Sigmoid colon (tissue), 7 donors: ENCODE data around the gene EIF4H. TPM values are rescaled to one million over a fixed set of nuclear protein-coding genes. Genes with fewer than 3 reads are reported as not detected.

Experiments
- DNase-seq: peaks from one replicate; pipeline ENCODE4 v3.0.0-alpha.2; 2019
- H3K27ac ChIP-seq, 4 donors: fragments of 200-600 bp; sonication (generic); one replicate each; pipeline ENCODE4 v1.5.1; 2016 to 2019; ENCODE audit warnings: mild to moderate bottlenecking in 1 of 4
- H3K27me3 ChIP-seq, 3 donors: fragments of 200-600 bp; sonication (generic); one replicate each; pipeline ENCODE4 v1.5.1; 2019; ENCODE audit warnings: mild to moderate bottlenecking in 1 of 3
- H3K36me3 ChIP-seq, 4 donors: fragments of 200-600 bp; sonication (generic); one replicate each; pipeline ENCODE4 v1.5.1; 2016 to 2019
- H3K4me1 ChIP-seq, 4 donors: fragments of 200-600 bp; sonication (generic); one replicate each; pipeline ENCODE4 v1.5.1; 2017 to 2019
- H3K4me3 ChIP-seq, 4 donors: fragments of 200-600 bp; sonication (generic); one replicate each; pipeline ENCODE4 v1.5.1; 2017 to 2019; ENCODE audit warnings: mild to moderate bottlenecking in 2 of 4, moderate library complexity in 1 of 4
- H3K9me3 ChIP-seq, 4 donors: fragments of 200-600 bp in 3 of 4; sonication (generic) in 3 of 4; one replicate each; pipeline versions ENCODE4 v1.5.1 to v1.6.1; 2013 to 2019
- EP300 ChIP-seq, 4 donors: sonication (generic); formaldehyde crosslinking; IDR thresholded peaks; one replicate each; pipeline ENCODE4 v1.6.1; 2017; ENCODE audit warnings: antibody characterized with exemption in 4 of 4
- POLR2A ChIP-seq, 2 donors: fragments of 450-650 bp; IDR thresholded peaks; one replicate each; pipeline ENCODE4 v1.6.1; 2016; ENCODE audit warnings: antibody characterized with exemption in 2 of 2, mild to moderate bottlenecking in 2 of 2, moderate library complexity in 2 of 2
- POLR2AphosphoS5 ChIP-seq, 4 donors: sonication (generic); formaldehyde crosslinking; IDR thresholded peaks; one replicate each; pipeline ENCODE4 v1.6.1; 2017; ENCODE audit warnings: antibody characterized with exemption in 4 of 4
- WGBS, 2 donors: extraction: QIAGEN DNeasy Blood & Tissue Kit; methylation state at CpG; one replicate each; pipeline ENCODE4 v1.1.7; 2013; 5-methylcytosine and 5-hydroxymethylcytosine counted together
- intact Hi-C: fragments of 100-400 bp; cut with DNase I; formaldehyde crosslinking; loops from one replicate; pipeline ENCODE4 v1.15.1; 2023
- polyA plus RNA-seq, 3 donors: library from polyadenylated mRNA; stranded (reverse); fragments of 200-250 nt; gene quantifications; one replicate each; pipeline ENCODE4 v1.2.3, GENCODE V29; 2013
- total RNA-seq, 4 donors: library from RNA; depleted of rRNA; stranded (reverse); fragments of >200 nt; gene quantifications; one replicate each; pipeline ENCODE4 v1.1.0, GENCODE V29; 2016
- TF ChIP-seq, protein P1 (sequence below), 4 experiments: fragments of 450-650 bp in 3 of 4; fragments of 200-600 bp in 1 of 4; IDR thresholded peaks; one replicate each; pipeline ENCODE4 v1.5.1; 2016 to 2019; ENCODE audit warnings: antibody characterized with exemption in 4 of 4, mild to moderate bottlenecking in 3 of 4, moderate library complexity in 2 of 4
- donor health status: healthy with polysubstance abuse.
- donor health status: Bipolar disorder and iron deficiency.
- donor health status: healthy.

Gene EIF4H
- total RNA-seq = 100 to 1,000 TPM; 201 to 274 (median 228) TPM
- 100 to 1,000 TPM; 196 to 258 (median 224) TPM for polyA plus RNA-seq

DNA sequence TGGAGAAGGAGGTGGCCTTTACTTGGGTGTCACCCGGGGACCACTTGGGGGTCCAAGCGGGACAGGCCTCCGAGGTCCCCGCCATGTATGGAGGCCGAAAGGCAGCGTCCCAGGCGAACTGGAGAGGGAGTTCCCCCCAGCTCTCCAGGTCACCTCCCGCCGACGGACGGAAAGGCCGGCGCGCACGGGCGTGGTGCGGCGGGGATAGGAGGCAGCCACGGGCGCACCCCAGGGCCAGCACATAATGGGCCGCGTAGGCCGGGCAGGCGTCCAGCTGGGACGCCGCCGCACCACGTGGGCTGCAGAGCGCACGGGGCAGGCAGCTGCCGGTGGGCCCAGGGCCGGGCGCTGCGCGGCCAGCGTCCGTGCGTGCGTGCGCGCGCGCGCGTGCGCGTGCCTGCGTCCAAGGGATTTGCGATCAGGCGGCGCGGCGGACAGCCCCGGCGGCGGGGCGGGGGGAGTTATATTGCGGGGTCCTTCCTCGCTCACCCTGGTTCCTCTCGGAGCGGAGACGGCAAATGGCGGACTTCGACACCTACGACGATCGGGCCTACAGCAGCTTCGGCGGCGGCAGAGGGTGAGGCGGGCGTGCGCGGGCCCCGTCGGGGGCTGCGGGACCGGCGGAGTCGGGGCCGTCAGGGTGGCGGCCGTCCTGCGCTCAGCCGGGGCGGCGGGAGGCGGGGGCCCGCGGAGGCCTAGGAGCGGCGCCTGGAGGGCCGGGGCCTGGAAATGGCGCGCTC is at the start of gene EIF4H:
Gene EIF4H (plus strand): TSS at position 491 of the 740 bp plus-strand sequence. CDS start 28 bp downstream, at position 519.
- TF ChIP-seq POLR2AphosphoS5 (IDR thresholded peaks at IDR 0.05) = peak; percentile 88 to 96 (median 91)
- TF ChIP-seq, protein P1, sequence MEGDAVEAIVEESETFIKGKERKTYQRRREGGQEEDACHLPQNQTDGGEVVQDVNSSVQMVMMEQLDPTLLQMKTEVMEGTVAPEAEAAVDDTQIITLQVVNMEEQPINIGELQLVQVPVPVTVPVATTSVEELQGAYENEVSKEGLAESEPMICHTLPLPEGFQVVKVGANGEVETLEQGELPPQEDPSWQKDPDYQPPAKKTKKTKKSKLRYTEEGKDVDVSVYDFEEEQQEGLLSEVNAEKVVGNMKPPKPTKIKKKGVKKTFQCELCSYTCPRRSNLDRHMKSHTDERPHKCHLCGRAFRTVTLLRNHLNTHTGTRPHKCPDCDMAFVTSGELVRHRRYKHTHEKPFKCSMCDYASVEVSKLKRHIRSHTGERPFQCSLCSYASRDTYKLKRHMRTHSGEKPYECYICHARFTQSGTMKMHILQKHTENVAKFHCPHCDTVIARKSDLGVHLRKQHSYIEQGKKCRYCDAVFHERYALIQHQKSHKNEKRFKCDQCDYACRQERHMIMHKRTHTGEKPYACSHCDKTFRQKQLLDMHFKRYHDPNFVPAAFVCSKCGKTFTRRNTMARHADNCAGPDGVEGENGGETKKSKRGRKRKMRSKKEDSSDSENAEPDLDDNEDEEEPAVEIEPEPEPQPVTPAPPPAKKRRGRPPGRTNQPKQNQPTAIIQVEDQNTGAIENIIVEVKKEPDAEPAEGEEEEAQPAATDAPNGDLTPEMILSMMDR (IDR thresholded peaks at IDR 0.05) = no peak
- no peak for TF ChIP-seq EP300 (IDR thresholded peaks at IDR 0.05)
- TF ChIP-seq POLR2A (IDR thresholded peaks at IDR 0.05) = peak; percentile 33 to 45
- H3K4me1 ChIP-seq = peaks cover 0 to 54% (median 52%) of the 10 kb centered on the region in 4 donors

DNA sequence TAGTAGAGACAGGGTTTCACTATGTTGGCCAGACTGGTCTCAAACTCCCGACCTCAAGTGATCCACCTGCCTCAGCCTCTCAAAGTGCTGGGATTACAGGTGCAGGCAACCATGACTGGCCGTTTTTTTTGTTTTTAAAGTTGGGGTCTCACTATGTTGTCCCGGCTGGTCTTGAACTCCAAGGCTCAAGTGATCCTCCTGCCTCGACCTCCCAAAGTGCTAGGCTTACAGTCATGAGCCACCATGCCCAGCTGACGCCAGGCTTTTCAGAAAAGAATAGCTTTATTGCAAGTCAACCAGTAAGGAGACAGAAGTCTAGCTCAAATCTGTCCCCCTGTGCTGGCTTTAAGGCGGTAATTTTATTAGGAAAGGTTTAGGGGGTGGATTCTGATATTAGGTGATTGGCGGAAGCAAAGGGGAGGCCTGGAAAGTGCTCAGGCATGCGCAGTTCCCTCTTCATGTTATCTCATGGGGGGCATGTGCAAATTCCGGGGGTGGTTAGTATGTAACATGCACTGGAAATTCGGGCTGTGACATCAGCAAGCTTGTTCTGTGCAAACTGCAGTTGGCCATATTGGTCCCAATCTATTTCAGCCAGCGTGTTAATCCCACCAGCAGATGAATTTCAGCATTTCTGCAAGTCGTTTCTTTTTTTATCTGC is 47.8 kb upstream of the EIF4H start:
- Histone ChIP-seq H3K4me1 (no peaks in the 10 kb centered on the region), H3K36me3 (peaks cover 0 to 2% (median under 1%) of the 10 kb centered on the region in 4 donors), H3K27me3 (no peaks in the 10 kb centered on the region), H3K27ac (no peak overlapping the region), H3K4me3 (no peak overlapping the region), H3K9me3 (no peaks in the 10 kb centered on the region)
- no peak for TF ChIP-seq POLR2A (IDR thresholded peaks at IDR 0.05)
- no peak for TF ChIP-seq EP300 (IDR thresholded peaks at IDR 0.05)
- TF ChIP-seq, protein P1 (IDR thresholded peaks at IDR 0.05) = no peak
- TF ChIP-seq POLR2AphosphoS5 (IDR thresholded peaks at IDR 0.05) = no peak
- no peak for DNase-seq
- WGBS, 2 donors = 82 to 84% methylated on average over 12 of the region's 12 CpGs
- intact Hi-C loops = no loop called here

More for the DNA sequence above, at the start of gene EIF4H:
- intact Hi-C loops = loop anchor here (2.0 to 5.0 kb wide), 3 partner anchors 92 to 595 kb away; partner anchors contain the start of genes LIMK1 and TBL2
- Histone ChIP-seq H3K4me3 (peak within 1 kb of the TSS; percentile 90 to 97 (median 96)), H3K36me3 (no peaks in the 10 kb centered on the region), H3K27ac (peak within 1 kb of the TSS; percentile 97 to 99 (median 98)), H3K9me3 (no peaks in the 10 kb centered on the region), H3K27me3 (no peaks in the 10 kb centered on the region)
- WGBS, 2 donors = 0% methylated on average over 95 of the region's 95 CpGs
- peak; percentile 98 for DNase-seq

DNA sequence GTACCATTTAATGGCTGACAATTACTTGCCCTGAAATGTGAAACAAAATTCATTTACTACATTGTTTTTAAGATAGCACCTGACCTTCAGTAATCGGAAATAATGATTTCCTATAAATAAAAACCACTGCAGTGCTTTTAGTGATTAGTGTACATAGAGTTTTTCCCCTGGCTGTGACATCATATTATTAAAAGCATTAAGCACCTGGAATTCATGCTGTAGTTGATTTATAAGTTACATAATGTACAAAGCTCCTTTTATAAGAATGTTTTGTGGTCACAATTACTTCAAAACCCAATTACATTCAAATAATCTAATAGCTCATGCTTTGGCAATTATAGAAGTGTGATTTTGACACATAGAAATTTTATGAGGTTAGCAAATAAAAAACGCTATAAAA is 44.3 kb upstream of the EIF4H start:
- Histone ChIP-seq H3K36me3 (no peaks in the 10 kb centered on the region), H3K4me1 (no peaks in the 10 kb centered on the region), H3K27me3 (no peaks in the 10 kb centered on the region), H3K9me3 (no peaks in the 10 kb centered on the region), H3K4me3 (no peak overlapping the region), H3K27ac (no peak overlapping the region)
- WGBS, 2 donors = 13 to 60% methylated on average over 2 of the region's 2 CpGs
- intact Hi-C loops = no loop called here
- no peak for DNase-seq
- TF ChIP-seq POLR2A (IDR thresholded peaks at IDR 0.05) = no peak
- TF ChIP-seq, protein P1 (IDR thresholded peaks at IDR 0.05) = no peak
- no peak for TF ChIP-seq POLR2AphosphoS5 (IDR thresholded peaks at IDR 0.05)
- TF ChIP-seq EP300 (IDR thresholded peaks at IDR 0.05) = no peak

DNA sequence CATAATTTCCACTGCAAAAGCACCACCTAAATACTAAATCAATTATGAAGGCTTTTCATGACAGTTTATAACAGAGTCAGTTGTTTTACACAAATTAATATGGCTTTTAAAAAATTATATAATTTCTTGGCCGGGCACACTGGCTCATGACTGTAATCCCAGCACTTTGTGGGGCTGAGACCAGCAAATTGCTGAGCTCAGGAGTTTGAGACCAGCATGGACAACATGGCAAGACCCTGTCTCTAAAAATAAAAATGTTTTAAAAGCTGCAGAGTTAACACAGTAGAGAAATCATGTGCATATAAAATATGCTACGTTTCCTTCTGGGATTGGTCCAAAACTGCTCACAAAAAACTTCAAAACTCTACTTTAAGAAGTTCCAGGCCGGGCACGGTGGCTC is 43.6 kb upstream of the EIF4H start:
- Histone ChIP-seq H3K4me1 (no peaks in the 10 kb centered on the region), H3K36me3 (no peaks in the 10 kb centered on the region), H3K9me3 (no peaks in the 10 kb centered on the region), H3K27ac (no peak overlapping the region), H3K4me3 (no peak overlapping the region), H3K27me3 (no peaks in the 10 kb centered on the region)
- no peak for DNase-seq
- intact Hi-C loops = no loop called here
- 48 to 69% methylated on average over 4 of the region's 4 CpGs for WGBS, 2 donors
- TF ChIP-seq, protein P1 (IDR thresholded peaks at IDR 0.05) = no peak
- TF ChIP-seq POLR2AphosphoS5 (IDR thresholded peaks at IDR 0.05) (no peak), POLR2A (IDR thresholded peaks at IDR 0.05) (no peak), EP300 (IDR thresholded peaks at IDR 0.05) (no peak)
